Activated naive CD8-positive, alpha-beta T cell treated with anti-CD3 and anti-CD28 coated beads, Interleukin-2, amount 50 U/mL, for 24 hours (primary cell): Measurements from ENCODE around the gene CHTF18.
"Not testable (repeated sequence)": the region's sequence is repeated elsewhere in the genome, so short reads cannot be mapped to it uniquely, and the experiment has no call there.

Experiments used
- ATAC-seq: fragments of 150-1000 bp; cut with Tn5 transposase; one replicate; pipeline ENCODE4 v1.10.0; 2021
- DNase-seq: peaks from one replicate; pipeline ENCODE4 v3.0.0; 2021
- H3K27ac Mint-ChIP-seq: one replicate; pipeline ENCODE4 v1.8.0; 2021; ENCODE audit warnings: mild to moderate bottlenecking, mixed read lengths
- H3K27me3 Mint-ChIP-seq: one replicate; pipeline ENCODE4 v1.8.0; 2021; ENCODE audit warnings: mixed read lengths
- H3K36me3 Mint-ChIP-seq: one replicate; pipeline ENCODE4 v1.8.0; 2021; ENCODE audit warnings: low read depth, mixed read lengths
- H3K4me1 Mint-ChIP-seq: one replicate; pipeline ENCODE4 v1.8.0; 2021; ENCODE audit warnings: mixed read lengths
- H3K4me3 Mint-ChIP-seq: one replicate; pipeline ENCODE4 v1.8.0; 2021; ENCODE audit warnings: mild to moderate bottlenecking, moderate library complexity, mixed read lengths
- H3K9me3 Mint-ChIP-seq: one replicate; pipeline ENCODE4 v1.8.0; 2021; ENCODE audit warnings: mixed read lengths

The CHTF18 gene

GRCh38 chr16:825341-826061, 37.1 kb downstream of the CHTF18 start:
- DNase-seq = no peak

GRCh38 chr16:827513-827912, 39.1 kb downstream of the CHTF18 start:
- ATAC-seq = no peak
- H3K27ac Mint-ChIP-seq = no peak overlapping the region
- peaks cover 8% of the 10 kb centered on the region for H3K27me3 Mint-ChIP-seq
- H3K9me3 Mint-ChIP-seq = no peaks in the 10 kb centered on the region
- H3K4me1 Mint-ChIP-seq = no peaks in the 10 kb centered on the region
- no peaks in the 10 kb centered on the region for H3K36me3 Mint-ChIP-seq
- DNase-seq = no peak
- no peak overlapping the region for H3K4me3 Mint-ChIP-seq

More at GRCh38 chr16:825341-826061, 37.1 kb downstream of the CHTF18 start:
- Mint-ChIP-seq H3K4me1 (no peaks in the 10 kb centered on the region), H3K9me3 (no peaks in the 10 kb centered on the region), H3K36me3 (no peaks in the 10 kb centered on the region), H3K4me3 (no peak overlapping the region), H3K27ac (no peak overlapping the region), H3K27me3 (peaks cover 16% of the 10 kb centered on the region)
- ATAC-seq = no peak

DNA sequence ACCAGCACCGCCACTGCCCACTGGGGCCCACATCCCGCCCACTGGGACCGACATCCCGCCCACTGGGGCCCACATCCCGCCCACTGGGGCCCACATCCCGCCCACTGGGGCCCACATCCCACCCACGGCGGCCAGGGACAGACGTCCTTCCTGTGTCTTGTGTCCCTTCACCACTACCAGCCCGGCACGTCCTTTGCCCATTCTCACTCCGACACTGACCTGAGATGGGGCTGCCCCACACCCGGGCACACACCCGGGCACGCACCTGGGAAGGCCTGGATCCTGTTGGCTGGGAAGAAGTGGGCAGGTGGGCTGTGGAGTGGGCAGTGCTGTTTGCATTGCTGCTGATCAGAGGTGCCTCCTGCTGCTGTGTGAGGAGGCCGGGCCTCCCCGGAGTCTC, 40.5 kb downstream of the CHTF18 start:
- DNase-seq (no peak), ATAC-seq (no peak)
- Mint-ChIP-seq H3K4me3 (no peak overlapping the region), H3K9me3 (no peaks in the 10 kb centered on the region), H3K36me3 (no peaks in the 10 kb centered on the region), H3K27me3 (peaks cover 8% of the 10 kb centered on the region), H3K4me1 (no peaks in the 10 kb centered on the region), H3K27ac (no peak overlapping the region)

DNA sequence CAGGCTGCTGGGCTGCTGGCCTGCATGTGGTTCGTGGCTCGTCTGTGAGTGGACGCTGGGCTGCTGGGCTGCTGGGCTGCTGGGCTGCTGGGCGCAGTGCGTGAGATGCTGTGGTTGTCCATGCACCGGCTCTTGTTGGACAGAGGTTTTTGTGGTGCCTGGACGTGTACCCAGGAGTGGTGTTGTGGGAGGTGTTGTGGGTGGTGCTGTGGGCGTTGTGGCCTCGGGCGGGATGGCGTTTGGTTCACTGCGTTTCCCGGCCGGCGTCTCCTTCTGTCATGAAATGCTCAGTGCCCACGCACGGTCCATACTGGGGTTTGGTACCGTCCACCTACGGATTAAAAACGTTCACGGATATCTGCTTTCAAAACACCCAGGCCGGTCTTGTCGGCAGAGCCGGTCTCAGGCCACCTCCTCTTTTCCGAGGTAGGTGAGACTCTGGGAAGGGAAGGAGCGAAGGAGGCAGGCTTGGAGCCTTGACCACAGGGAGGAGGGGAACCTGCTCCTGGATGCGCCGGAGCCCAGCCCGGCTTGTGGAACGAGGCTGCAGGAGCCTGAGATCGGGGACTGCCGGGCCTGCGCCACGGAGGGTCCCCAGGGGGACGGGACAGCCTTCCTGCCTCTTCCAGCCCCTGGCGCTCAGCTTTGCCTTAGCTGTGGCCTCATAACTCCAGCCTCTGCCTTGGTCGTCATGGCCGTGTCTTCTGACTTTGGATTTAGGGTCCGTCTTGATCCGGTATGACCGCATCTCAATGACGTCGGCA, 41.9 kb downstream of the CHTF18 start:
- peaks cover 8% of the 10 kb centered on the region for H3K27me3 Mint-ChIP-seq
- no peaks in the 10 kb centered on the region for H3K36me3 Mint-ChIP-seq
- DNase-seq = no peak
- no peak overlapping the region for H3K4me3 Mint-ChIP-seq
- no peak overlapping the region for H3K27ac Mint-ChIP-seq
- ATAC-seq = no peak
- no peaks in the 10 kb centered on the region for H3K4me1 Mint-ChIP-seq
- no peaks in the 10 kb centered on the region for H3K9me3 Mint-ChIP-seq

- Mint-ChIP-seq H3K27me3 (peaks cover 5% of the 10 kb centered on the region), H3K27ac (no peak overlapping the region), H3K36me3 (no peaks in the 10 kb centered on the region), H3K4me3 (no peak overlapping the region), H3K9me3 (peaks cover under 1% of the 10 kb centered on the region), H3K4me1 (no peaks in the 10 kb centered on the region)
- ATAC-seq (no peak), DNase-seq (no peak)
These were observed 42.6 kb downstream of the CHTF18 start for GRCh38 chr16:830871-831570.

- H3K4me1 Mint-ChIP-seq = no peaks in the 10 kb centered on the region
- no peak for DNase-seq
- peaks cover 5% of the 10 kb centered on the region for H3K9me3 Mint-ChIP-seq
These were observed 43.4 kb downstream of the CHTF18 start for GRCh38 chr16:831571-832413.

DNA sequence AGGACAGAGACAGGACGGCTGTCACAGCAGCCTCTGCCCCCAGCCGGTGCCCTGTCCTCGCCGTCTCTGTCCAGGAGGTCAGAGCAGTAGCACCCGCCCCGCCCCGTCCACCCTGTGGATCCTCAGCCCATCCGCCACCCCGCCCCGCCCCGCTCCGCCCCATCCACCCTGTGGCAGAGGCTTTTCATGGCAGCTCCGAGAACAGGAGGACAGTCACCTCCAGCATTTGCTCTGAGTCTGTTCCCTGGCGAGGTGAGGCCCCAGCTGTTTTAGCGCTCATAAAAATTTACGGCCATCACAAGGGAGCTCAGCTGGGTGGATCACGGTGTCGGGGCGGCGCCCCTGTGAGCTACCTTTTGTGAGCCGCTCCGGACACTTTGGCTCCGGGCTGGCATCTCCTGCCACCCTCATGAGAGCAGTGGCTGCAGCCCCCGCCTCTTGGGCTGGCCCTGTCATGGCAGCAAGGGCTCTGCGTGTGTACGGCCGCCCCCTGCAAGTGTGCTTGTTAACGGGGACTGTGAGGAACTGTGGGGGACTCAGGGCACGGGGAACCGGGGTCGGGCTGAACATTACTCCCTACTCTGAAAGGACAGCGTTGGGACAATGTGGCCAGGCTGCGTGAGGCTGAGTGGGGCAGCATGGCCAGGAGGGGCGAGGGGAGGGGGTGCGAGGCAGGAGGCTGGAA, 44.4 kb downstream of the CHTF18 start:
- Mint-ChIP-seq H3K36me3 (no peaks in the 10 kb centered on the region), H3K4me3 (no peak overlapping the region), H3K27me3 (peaks cover 3% of the 10 kb centered on the region)

More at GRCh38 chr16:831571-832413, 43.4 kb downstream of the CHTF18 start:
- ATAC-seq = no peak
- no peaks in the 10 kb centered on the region for H3K36me3 Mint-ChIP-seq
- peaks cover 3% of the 10 kb centered on the region for H3K27me3 Mint-ChIP-seq
- no peak overlapping the region for H3K4me3 Mint-ChIP-seq
- H3K27ac Mint-ChIP-seq = no peak overlapping the region

DNA sequence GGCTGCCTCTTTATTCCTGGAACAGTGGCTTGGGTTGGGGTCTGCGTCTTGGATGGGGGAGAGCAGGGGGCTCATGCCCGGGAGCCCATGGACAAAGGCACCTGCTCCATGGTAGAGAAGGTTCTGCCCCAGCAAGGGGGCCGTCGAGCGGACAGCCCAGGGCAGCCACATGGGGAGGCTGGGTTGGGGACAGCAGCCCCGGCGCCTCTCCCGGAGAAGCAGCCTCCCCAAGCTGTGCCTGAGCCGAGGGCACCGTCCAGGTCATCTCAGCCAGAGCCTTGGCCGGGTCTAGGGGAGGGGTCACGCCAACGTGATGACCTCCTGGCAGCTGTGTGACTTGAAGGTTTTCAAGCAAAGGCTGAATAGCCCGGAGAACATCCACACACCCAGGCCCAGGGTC, 45.0 kb downstream of the CHTF18 start:
- Mint-ChIP-seq H3K9me3 (peaks cover 5% of the 10 kb centered on the region), H3K27ac (no peak overlapping the region), H3K4me1 (no peaks in the 10 kb centered on the region), H3K27me3 (peaks cover 5% of the 10 kb centered on the region), H3K36me3 (peaks cover 2% of the 10 kb centered on the region), H3K4me3 (no peak overlapping the region)
- DNase-seq (no peak), ATAC-seq (no peak)

More for the DNA sequence above, 44.4 kb downstream of the CHTF18 start:
- Mint-ChIP-seq H3K9me3 (peaks cover 5% of the 10 kb centered on the region), H3K27ac (no peak overlapping the region), H3K4me1 (no peaks in the 10 kb centered on the region)
- ATAC-seq (no peak), DNase-seq (no peak)

GRCh38 chr16:835373-835772, 47.0 kb downstream of the CHTF18 start:
- H3K36me3 Mint-ChIP-seq = peaks cover 2% of the 10 kb centered on the region
- H3K27ac Mint-ChIP-seq = no peak overlapping the region
- no peak overlapping the region for H3K4me3 Mint-ChIP-seq
- H3K9me3 Mint-ChIP-seq = peaks cover 5% of the 10 kb centered on the region
- H3K4me1 Mint-ChIP-seq = no peaks in the 10 kb centered on the region
- no peak for DNase-seq
- peaks cover 2% of the 10 kb centered on the region for H3K27me3 Mint-ChIP-seq
- ATAC-seq = no peak

DNA sequence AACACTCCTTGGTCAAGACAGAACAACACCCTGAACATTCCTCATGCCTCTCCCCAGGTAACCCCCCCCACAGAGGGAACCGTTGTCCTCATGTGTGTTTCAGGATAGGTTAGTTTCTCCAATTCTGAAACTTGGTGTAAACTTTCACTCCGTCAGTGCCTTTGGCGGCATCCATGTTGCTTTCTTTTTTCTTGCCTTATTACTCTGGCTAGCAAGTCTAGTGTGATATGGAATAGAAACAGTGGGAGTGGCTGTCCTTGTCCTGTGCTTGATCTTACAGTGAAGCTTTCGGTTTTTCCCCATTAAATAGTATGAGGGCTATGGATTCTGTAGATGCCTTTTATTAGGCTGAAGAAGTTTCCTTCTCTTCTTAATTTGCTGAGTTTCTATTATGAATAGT, 47.8 kb downstream of the CHTF18 start:
- peaks cover 2% of the 10 kb centered on the region for H3K36me3 Mint-ChIP-seq
- H3K9me3 Mint-ChIP-seq = peaks cover 5% of the 10 kb centered on the region
- no peak overlapping the region for H3K4me3 Mint-ChIP-seq
- no peak for DNase-seq
- H3K4me1 Mint-ChIP-seq = no peaks in the 10 kb centered on the region
- no peak for ATAC-seq
- H3K27me3 Mint-ChIP-seq = peaks cover 2% of the 10 kb centered on the region
- H3K27ac Mint-ChIP-seq = no peak overlapping the region

- not testable (repeated sequence) for H3K4me1 Mint-ChIP-seq, H3K27me3 Mint-ChIP-seq, H3K4me3 Mint-ChIP-seq, ATAC-seq, H3K27ac Mint-ChIP-seq, H3K36me3 Mint-ChIP-seq, DNase-seq, H3K9me3 Mint-ChIP-seq
These were observed 48.4 kb downstream of the CHTF18 start for GRCh38 chr16:836822-837221.

- Mint-ChIP-seq H3K9me3 (peaks cover 5% of the 10 kb centered on the region), H3K4me3 (no peak overlapping the region), H3K36me3 (peaks cover 2% of the 10 kb centered on the region), H3K27ac (no peak overlapping the region), H3K4me1 (no peaks in the 10 kb centered on the region), H3K27me3 (peaks cover 2% of the 10 kb centered on the region)
- ATAC-seq = no peak
- DNase-seq = no peak
These were observed 50.3 kb downstream of the CHTF18 start for GRCh38 chr16:838741-839140.

DNA sequence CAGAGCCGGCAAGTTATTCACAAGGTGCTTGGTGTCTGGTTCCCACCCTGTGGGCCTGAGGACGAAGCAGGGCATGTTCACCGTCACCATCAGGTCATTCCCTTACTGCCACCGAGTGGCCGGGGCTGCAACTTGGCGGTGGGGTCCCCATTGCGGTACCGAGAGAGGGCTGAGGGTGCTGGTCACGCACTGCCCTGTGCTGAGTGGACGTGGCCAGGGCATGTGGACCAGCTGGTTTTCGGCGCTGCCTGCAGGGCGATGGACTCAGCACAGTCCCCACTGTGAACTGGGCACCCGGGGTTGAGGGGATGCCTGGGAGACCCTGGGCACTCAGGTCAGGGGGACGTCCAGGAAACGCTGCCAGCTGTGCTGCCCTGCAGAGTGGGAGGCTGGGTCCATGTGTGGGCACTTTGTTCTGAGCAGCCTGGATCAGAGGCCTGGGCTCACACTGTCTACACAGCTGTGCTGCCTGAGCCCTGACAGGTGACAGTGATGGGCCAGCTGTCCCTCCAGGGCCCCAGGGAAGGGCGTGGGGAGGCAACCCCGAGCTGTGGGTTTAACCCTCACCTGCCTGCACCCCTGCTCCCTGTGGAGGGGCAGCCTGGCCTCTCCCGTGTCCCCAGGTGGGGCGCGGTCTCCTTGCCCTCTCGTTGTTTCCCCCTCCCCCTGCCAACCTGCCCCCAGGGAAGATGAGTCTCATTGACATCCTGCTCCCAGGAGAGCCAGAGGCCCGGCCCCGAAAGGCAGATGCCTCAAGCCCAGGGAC, 51.4 kb downstream of the CHTF18 start:
- Mint-ChIP-seq H3K9me3 (peaks cover 5% of the 10 kb centered on the region), H3K27ac (no peak overlapping the region), H3K4me3 (no peak overlapping the region), H3K27me3 (peaks cover 2% of the 10 kb centered on the region), H3K4me1 (no peaks in the 10 kb centered on the region), H3K36me3 (peaks cover 2% of the 10 kb centered on the region)
- DNase-seq = no peak
- no peak for ATAC-seq
